IMR-90 (cell line): Measurements from ENCODE around the gene TMEM40. TPM values are rescaled to one million over a fixed set of nuclear protein-coding genes. Genes with fewer than 3 reads are reported as not detected.
"Not testable (repeated sequence)": the region's sequence is repeated elsewhere in the genome, so short reads cannot be mapped to it uniquely, and the experiment has no call there.

ENCODE experiments used
- ATAC-seq: fragments of 200-7000 bp; cut with Tn5 transposase; 2 replicates; pipeline ENCODE4 v1.9.1; 2020; ENCODE audit warnings: low read depth, mild to moderate bottlenecking, moderate library complexity
- BruUV-seq: library from RNA; stranded (reverse); fragments of 400-500 nt; replicated peaks from 2 replicates; lab custom pipeline; 2021; lab: Mats Ljungman, UMichigan
- CTCF ChIA-PET: fragments of 300-600 bp; formaldehyde crosslinking; extraction: SDS; loops from one replicate; lab custom pipeline; 2021; ENCODE audit warnings: antibody characterized with exemption; lab: Yijun Ruan, JAX
- POLR2A ChIA-PET: fragments of 300-600 bp; sonication (Branson Sonifier 250); formaldehyde crosslinking; loops from one replicate; lab custom pipeline; 2022; ENCODE audit warnings: antibody characterized with exemption; ENCODE audit not compliant: unreplicated experiment; lab: Charles Lee
- DNase-seq: peaks from one replicate; pipeline ENCODE4 v3.0.0; 2013
- H2AFZ ChIP-seq: replicated peaks from 2 replicates; pipeline ENCODE3; 2013; ENCODE audit warnings: low read length, mild to moderate bottlenecking; ENCODE audit not compliant: poor library complexity
- H2AK5ac ChIP-seq: 2 replicates; pipeline ENCODE4 v1.6.1; 2013; ENCODE audit warnings: low read depth, low read length, inconsistent platforms
- H2AK9ac ChIP-seq: replicated peaks from 2 replicates; pipeline ENCODE3; 2013; ENCODE audit warnings: mild to moderate bottlenecking, low read depth, low read length, moderate library complexity; ENCODE audit not compliant: poor library complexity
- H2BK120ac ChIP-seq: 2 replicates; pipeline ENCODE4 v1.6.1; 2013; ENCODE audit warnings: low read depth, low read length, inconsistent platforms
- H2BK15ac ChIP-seq: 3 replicates; pipeline ENCODE4 v1.6.1; 2013; ENCODE audit warnings: low read depth, low read length, inconsistent platforms
- H2BK20ac ChIP-seq: 2 replicates; pipeline ENCODE4 v1.6.1; 2013; ENCODE audit warnings: low read depth, mild to moderate bottlenecking, inconsistent platforms, low read length, moderate library complexity
- H2BK5ac ChIP-seq: 2 replicates; pipeline ENCODE4 v1.6.1; 2013; ENCODE audit warnings: mild to moderate bottlenecking, low read depth, low read length, inconsistent platforms; ENCODE audit not compliant: poor library complexity, severe bottlenecking
- H3K14ac ChIP-seq: replicated peaks from 2 replicates; pipeline ENCODE4 v1.6.1; 2013; ENCODE audit warnings: low read depth, low read length, inconsistent platforms
- H3K18ac ChIP-seq: 2 replicates; pipeline ENCODE4 v1.6.1; 2013; ENCODE audit warnings: low read depth, low read length, control low read depth
- H3K23ac ChIP-seq: 2 replicates; pipeline ENCODE4 v1.6.1; 2013; ENCODE audit warnings: low read depth, low read length, inconsistent platforms
- H3K27ac ChIP-seq: 2 replicates; pipeline ENCODE4 v1.5.1; 2013; ENCODE audit warnings: mild to moderate bottlenecking, control low read depth, low read length; ENCODE audit not compliant: insufficient read depth
- H3K27me3 ChIP-seq: 2 replicates; pipeline ENCODE4 v1.6.1; 2013; ENCODE audit warnings: low read length; ENCODE audit not compliant: control insufficient read depth, insufficient read depth
- H3K36me3 ChIP-seq: 2 replicates; pipeline ENCODE4 v1.6.1; 2013; ENCODE audit warnings: low read length, mixed read lengths; ENCODE audit not compliant: control insufficient read depth, insufficient read depth
- H3K4ac ChIP-seq: 2 replicates; pipeline ENCODE4 v1.6.1; 2013; ENCODE audit warnings: low read depth, low read length, inconsistent platforms
- H3K4me1 ChIP-seq: 2 replicates; pipeline ENCODE4 v1.6.1; 2013; ENCODE audit warnings: low read length, mixed read lengths; ENCODE audit not compliant: control insufficient read depth, insufficient read depth
- H3K4me2 ChIP-seq: 2 replicates; pipeline ENCODE4 v1.6.1; 2013; ENCODE audit warnings: low read depth, mild to moderate bottlenecking, control low read depth, low read length, moderate library complexity
- H3K4me3 ChIP-seq: 2 replicates; pipeline ENCODE4 v1.5.1; 2013; ENCODE audit warnings: low read depth, mild to moderate bottlenecking, control low read depth, low read length, moderate library complexity; ENCODE audit not compliant: insufficient read depth
- H3K56ac ChIP-seq: 2 replicates; pipeline ENCODE4 v1.6.1; 2013; ENCODE audit warnings: low read length, inconsistent platforms; ENCODE audit not compliant: insufficient read depth; ENCODE audit errors: extremely low read depth
- H3K79me1 ChIP-seq, 2 experiments: 2 replicates each; pipeline ENCODE4 v1.6.1; 2013; ENCODE audit warnings: low read length in 2 of 2, inconsistent platforms in 1 of 2, low read depth in 1 of 2
- H3K9ac ChIP-seq: 2 replicates; pipeline ENCODE4 v1.6.1; 2013; ENCODE audit warnings: low read depth, low read length, control low read depth
- H3K9me1 ChIP-seq: 2 replicates; pipeline ENCODE4 v1.6.1; 2013; ENCODE audit warnings: low read length, inconsistent platforms; ENCODE audit not compliant: insufficient read depth
- H3K9me3 ChIP-seq: 2 replicates; pipeline ENCODE4 v1.6.1; 2013; ENCODE audit warnings: low read length; ENCODE audit not compliant: control insufficient read depth, insufficient read depth
- H4K20me1 ChIP-seq: 2 replicates; pipeline ENCODE4 v1.6.1; 2013; ENCODE audit warnings: low read length, inconsistent platforms; ENCODE audit not compliant: insufficient read depth
- H4K5ac ChIP-seq: 2 replicates; pipeline ENCODE4 v1.6.1; 2013; ENCODE audit warnings: mild to moderate bottlenecking, low read depth, low read length, control low read depth
- H4K8ac ChIP-seq, 2 experiments: 2 replicates each; pipeline ENCODE4 v1.6.1; 2013; ENCODE audit warnings: low read depth in 2 of 2, low read length in 2 of 2, control low read depth in 1 of 2, inconsistent platforms in 1 of 2
- H4K91ac ChIP-seq: 2 replicates; pipeline ENCODE4 v1.6.1; 2013; ENCODE audit warnings: low read depth, low read length, inconsistent platforms; ENCODE audit not compliant: insufficient read depth
- FOS ChIP-seq: fragments of 150-350 bp; IDR thresholded peaks from 2 replicates; pipeline ENCODE4 v1.6.1; 2016; ENCODE audit warnings: low read depth, low read length
- MXI1 ChIP-seq: IDR thresholded peaks from 2 replicates; pipeline ENCODE4 v1.6.1; 2012; ENCODE audit warnings: low read depth, mild to moderate bottlenecking, low read length, moderate library complexity, borderline replicate concordance
- NFE2L2 ChIP-seq: fragments of 150-350 bp; IDR thresholded peaks from 2 replicates; pipeline ENCODE4 v1.6.1; 2016; ENCODE audit warnings: low read depth, mild to moderate bottlenecking, low read length
- POLR2A ChIP-seq: IDR thresholded peaks from 2 replicates; pipeline ENCODE4 v1.6.1; 2012; ENCODE audit warnings: mild to moderate bottlenecking, low read depth, low read length
- RCOR1 ChIP-seq: IDR thresholded peaks from 2 replicates; pipeline ENCODE4 v1.6.1; 2012; ENCODE audit warnings: mild to moderate bottlenecking, low read length, improper control_type of control experiment; ENCODE audit not compliant: insufficient replicate concordance
- RFX5 ChIP-seq: IDR thresholded peaks from 2 replicates; pipeline ENCODE4 v1.8.0; 2012; ENCODE audit warnings: low read depth, mild to moderate bottlenecking, low read length, moderate library complexity
- WGBS, 2 experiments: methylation state at CpG; one replicate each; pipeline versions ENCODE4 v1.1.5 to v1.1.7; 2013; ENCODE audit warnings: missing lambda C conversion rate in 2 of 2; ENCODE audit not compliant: insufficient read length in 1 of 2; ENCODE audit errors: extremely low coverage in 2 of 2; 5-methylcytosine and 5-hydroxymethylcytosine counted together
- dilution Hi-C: fragments of 300-500 bp; cut with HindIII; formaldehyde crosslinking; loops from one replicate; pipeline ENCODE4 v1.14.3; 2018; ENCODE audit warnings: low sequenced_read_pairs; ENCODE audit not compliant: unreplicated experiment
- in situ Hi-C: fragments of 300-500 bp; cut with MboI; formaldehyde crosslinking; loops from 3 replicates; pipeline ENCODE4 v1.14.3; 2019; ENCODE audit warnings: low sequenced_read_pairs, inconsistent platforms, mixed read lengths
- intact Hi-C: fragments of 100-400 bp; cut with micrococcal nuclease; formaldehyde crosslinking; loops from 2 replicates; pipeline ENCODE4 v1.10.0; 2022
- polyA plus RNA-seq, 3 experiments: library from polyadenylated mRNA; depleted of rRNA; stranded (reverse); fragments of >200 nt; gene quantifications; 2 replicates each; pipeline ENCODE4 v1.2.3, GENCODE V29; 2012; ENCODE audit warnings: low replicate concordance in 1 of 3
- total RNA-seq: library from RNA; depleted of rRNA; stranded (reverse); fragments of >200 nt; gene quantifications from 2 replicates; pipeline ENCODE4 v1.2.3, GENCODE V29; 2012
- TF ChIP-seq, protein P1 (sequence below): fragments of 150-350 bp; IDR thresholded peaks from 2 replicates; pipeline ENCODE4 v1.6.1; 2017; ENCODE audit warnings: mild to moderate bottlenecking, antibody characterized with exemption, low read length, low read depth

TMEM40 gene
- total and polyA plus RNA-seq, 2 of the 4 experiments (the other 2 are of a cell fraction) = 0.27 TPM; not detected in 1

DNA sequence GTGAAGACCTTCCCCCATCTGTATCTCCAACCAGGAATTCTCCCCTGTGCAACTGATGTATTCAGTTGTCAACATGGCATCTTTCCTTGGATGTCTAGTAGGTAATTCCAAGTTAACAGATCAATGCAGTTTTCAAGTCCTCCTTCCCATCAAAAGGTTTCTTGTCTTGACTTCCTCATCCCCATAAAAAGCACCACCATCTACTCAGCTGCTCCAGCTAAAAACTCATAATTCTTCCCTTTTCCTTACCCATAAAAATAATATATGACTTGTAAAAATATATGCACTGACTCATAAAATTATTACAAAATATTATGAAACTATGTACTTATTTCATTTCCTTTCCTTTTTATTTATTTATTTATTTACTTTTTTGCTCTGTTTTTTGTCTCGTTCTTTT, 32.4 kb upstream of the TMEM40 start:
- no peak overlapping the region for H3K4me3 ChIP-seq
- no peak overlapping the region for H2AK5ac ChIP-seq
- no peak overlapping the region for H3K56ac ChIP-seq
- no peaks in the 10 kb centered on the region for H3K9me3 ChIP-seq
- no peak overlapping the region for H2BK15ac ChIP-seq
- H3K9me1 ChIP-seq = peaks cover 6% of the 10 kb centered on the region
- WGBS, 2 experiments = no CpG with 5 or more reads among the region's 1 CpG
- ChIA-PET POLR2A (no interaction called here), CTCF (interaction anchor here (0.6 kb wide), 1 partner anchor 27 kb away, joined by 6 read pairs; no protein-coding TSS in a partner anchor)
- no peak overlapping the region for H2BK20ac ChIP-seq
- in situ Hi-C loops (no loop called here), dilution Hi-C loops (no loop called here), intact Hi-C loops (no loop called here)
- H3K9ac ChIP-seq = no peak overlapping the region
- no peak overlapping the region for H3K27ac ChIP-seq
- H3K4me2 ChIP-seq = no peak overlapping the region
- no peak overlapping the region for H2BK120ac ChIP-seq
- ATAC-seq = no peak
- no TSS peak for BruUV-seq
- no peak overlapping the region for H3K14ac ChIP-seq
- H4K5ac ChIP-seq = no peak overlapping the region
- no peak overlapping the region for H2BK5ac ChIP-seq
- H4K91ac ChIP-seq = no peak overlapping the region
- peaks cover 5% of the 10 kb centered on the region for H3K4me1 ChIP-seq
- no peaks in the 10 kb centered on the region for H4K20me1 ChIP-seq
- no peak overlapping the region for H3K23ac ChIP-seq
- H3K27me3 ChIP-seq = no peaks in the 10 kb centered on the region
- no peak for TF ChIP-seq FOS
- no peak for TF ChIP-seq POLR2A
- TF ChIP-seq NFE2L2 = no peak
- TF ChIP-seq RFX5 = no peak
- no peak for TF ChIP-seq MXI1
- TF ChIP-seq, protein P1, sequence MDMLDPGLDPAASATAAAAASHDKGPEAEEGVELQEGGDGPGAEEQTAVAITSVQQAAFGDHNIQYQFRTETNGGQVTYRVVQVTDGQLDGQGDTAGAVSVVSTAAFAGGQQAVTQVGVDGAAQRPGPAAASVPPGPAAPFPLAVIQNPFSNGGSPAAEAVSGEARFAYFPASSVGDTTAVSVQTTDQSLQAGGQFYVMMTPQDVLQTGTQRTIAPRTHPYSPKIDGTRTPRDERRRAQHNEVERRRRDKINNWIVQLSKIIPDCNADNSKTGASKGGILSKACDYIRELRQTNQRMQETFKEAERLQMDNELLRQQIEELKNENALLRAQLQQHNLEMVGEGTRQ = no peak
- no peak for TF ChIP-seq RCOR1
- H4K8ac ChIP-seq = no peak overlapping the region
- H2AFZ ChIP-seq = no peak overlapping the region
- peaks cover 0 to 7% of the 10 kb centered on the region in 2 experiments; a peak in 2 of 4 replicates for H3K79me1 ChIP-seq
- DNase-seq = no peak
- H3K4ac ChIP-seq = no peak overlapping the region
- H3K18ac ChIP-seq = no peak overlapping the region
- H3K36me3 ChIP-seq = no peaks in the 10 kb centered on the region
- no peak overlapping the region for H2AK9ac ChIP-seq

DNA sequence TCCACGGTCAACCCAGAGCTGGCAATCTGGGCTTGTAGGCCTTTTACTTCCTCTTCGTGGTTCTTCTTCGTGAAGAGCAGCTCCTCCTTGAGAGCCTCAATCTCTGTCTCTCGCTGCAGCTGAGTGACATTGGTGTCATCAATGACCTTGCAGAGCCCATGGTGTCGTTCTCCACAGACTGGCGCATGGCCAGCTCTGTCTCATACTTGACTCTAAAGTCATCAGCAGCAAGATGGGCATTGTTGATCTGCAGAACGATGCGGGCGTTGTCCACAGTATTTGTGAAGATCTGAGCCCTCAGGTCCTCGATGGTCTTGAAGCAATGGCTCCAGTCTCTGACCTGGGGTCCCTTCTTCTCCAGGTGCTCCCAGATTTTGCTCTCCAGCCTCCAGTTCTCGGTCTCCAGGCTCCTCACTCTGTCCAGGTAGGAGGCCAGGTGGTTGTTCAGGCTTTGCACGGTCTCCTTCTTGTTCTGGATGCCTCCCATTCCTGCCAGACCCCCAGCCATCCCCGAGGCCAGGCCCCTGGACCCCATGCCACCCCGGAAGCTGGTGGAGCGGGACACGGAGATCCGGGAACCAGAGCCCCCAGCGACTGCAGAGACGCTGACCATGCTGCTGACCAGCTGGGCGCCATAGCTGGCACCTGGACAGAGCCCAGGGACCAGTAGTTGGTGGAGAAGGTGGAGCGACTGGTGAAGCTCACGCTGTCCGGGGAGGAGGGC, 29.1 kb upstream of the TMEM40 start:
- H3K23ac ChIP-seq, H2BK20ac ChIP-seq, H3K4me2 ChIP-seq, H2AFZ ChIP-seq, H3K4me3 ChIP-seq, H3K4me1 ChIP-seq, H4K5ac ChIP-seq, dilution Hi-C loops, H3K79me1 ChIP-seq, POLR2A ChIA-PET, H2BK5ac ChIP-seq, H3K9me1 ChIP-seq, DNase-seq, H3K18ac ChIP-seq, H2BK120ac ChIP-seq, H2AK9ac ChIP-seq, H2AK5ac ChIP-seq, H3K27ac ChIP-seq, H3K4ac ChIP-seq, H3K9ac ChIP-seq, H3K9me3 ChIP-seq, H4K8ac ChIP-seq, H3K27me3 ChIP-seq, H3K36me3 ChIP-seq, H4K91ac ChIP-seq, H2BK15ac ChIP-seq, H3K14ac ChIP-seq, H3K56ac ChIP-seq, intact Hi-C loops, ATAC-seq, H4K20me1 ChIP-seq, BruUV-seq, in situ Hi-C loops: not testable (repeated sequence)
- WGBS, 2 experiments = 75% methylated on average over 5 of the region's 23 CpGs; no CpG with 5 or more reads in 1 of the 2 experiments
- CTCF ChIA-PET = interaction anchor here (0.6 to 0.9 kb wide), 2 partner anchors 22 to 23 kb away, joined by 4 to 5 read pairs; no protein-coding TSS in a partner anchor
